Hematopoietic multipotent progenitor cell treated with erythropoietin and hydrocortisone succinate and interleukin-3 and kit ligand, for 4 days (in vitro differentiated cells): ENCODE results near the gene POGLUT2.

Experiments
- DNase-seq: peaks from one replicate; pipeline ENCODE4 v3.0.0-alpha.2; 2015

POGLUT2 gene

DNA sequence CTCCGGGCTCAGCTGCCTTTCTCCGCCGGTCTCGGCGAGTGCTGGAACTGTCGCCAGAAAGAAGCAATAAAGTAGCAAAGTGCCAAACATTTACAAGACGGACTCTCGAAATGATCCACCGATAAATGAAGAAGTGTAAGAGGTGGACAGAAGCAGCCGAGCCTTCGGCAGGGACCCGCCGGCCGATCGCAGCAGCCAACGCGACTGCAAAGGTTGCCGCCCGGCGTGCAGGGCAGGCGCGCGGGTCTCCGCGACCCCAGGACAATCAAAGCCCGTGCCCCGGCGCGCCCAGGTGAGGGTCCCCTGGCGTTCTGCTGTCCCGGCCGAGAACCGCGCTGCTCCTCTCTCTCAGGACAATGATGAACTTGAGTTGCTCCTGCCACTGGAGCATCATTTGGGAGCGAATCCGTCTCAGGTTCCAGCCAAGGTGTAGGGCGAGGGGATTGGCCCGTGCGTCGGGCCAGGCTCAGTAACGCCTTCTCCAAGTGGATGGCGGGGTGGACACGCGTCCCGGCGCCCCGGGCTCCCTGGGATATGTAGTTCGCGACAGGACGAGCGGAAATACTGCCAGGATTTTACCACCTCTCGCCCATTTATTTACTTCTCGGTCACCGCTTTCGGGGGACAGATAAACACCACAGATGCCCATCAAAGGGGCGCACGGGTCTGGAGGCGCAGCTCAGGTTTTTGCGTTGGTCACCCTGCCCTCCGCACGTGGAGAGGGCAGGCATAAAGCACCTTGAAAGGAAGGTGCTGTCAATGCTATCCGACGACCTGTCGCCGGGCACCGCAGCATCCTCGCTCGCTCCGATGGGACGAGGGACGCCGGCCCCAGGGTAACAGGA lies at the start of gene POGLUT2, which contains the start of gene BIVM:
Gene POGLUT2, minus strand, starts transcription at position 396 of the 845 bp plus-strand sequence. Its CDS starts 306 bp downstream, at position 90.
Gene BIVM, plus strand, starts transcription at position 539 of the 845 bp plus-strand sequence. CDS start 8,149 bp downstream, outside the sequence.
- DNase-seq = peak; percentile 97

DNA sequence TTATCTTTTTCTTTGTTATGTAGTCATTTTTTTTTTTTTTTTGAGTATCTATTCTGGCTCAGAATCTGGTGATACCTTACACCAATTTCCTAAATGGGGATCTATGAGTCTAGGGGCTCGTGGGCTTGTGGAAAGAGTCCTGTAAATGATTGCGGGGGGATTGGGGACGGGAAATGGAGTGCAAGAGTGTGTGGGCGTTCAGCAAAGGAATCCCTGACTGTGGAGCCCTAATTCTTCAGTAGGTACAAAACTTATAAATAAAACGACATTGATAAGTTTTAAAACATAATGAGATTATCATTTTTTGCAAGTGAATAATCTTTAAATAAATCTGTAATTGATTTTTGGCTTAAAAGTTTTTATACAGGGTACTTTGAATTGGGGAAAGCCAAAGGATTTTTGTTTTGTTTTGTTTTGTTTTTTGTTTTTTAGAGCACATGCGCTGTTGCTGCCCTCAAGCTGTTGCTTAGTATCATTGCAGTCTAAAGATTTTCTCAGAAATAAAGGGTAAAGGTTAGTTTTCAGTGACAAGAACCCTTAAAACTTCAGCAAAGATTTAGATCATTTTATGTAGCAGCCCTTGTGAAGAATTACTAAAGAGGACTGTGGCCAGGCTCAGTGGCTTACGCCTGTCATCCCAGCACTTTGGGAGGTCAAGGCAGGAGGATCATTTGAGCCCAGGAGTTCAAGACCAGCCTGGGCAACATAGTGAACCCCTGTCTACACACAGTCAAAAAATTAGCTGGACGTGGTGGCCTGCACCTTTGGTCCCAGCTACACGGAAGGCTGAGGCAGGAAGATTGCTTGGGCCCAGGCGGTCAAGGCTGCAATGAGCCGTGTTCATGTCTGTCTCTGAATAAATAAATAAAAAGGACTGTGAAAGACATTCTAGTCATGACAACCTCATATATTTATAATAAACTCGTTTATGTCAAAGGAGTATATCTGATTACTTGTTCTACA lies 48.8 kb upstream of the POGLUT2 start:
- peak; percentile 78 for DNase-seq

DNA sequence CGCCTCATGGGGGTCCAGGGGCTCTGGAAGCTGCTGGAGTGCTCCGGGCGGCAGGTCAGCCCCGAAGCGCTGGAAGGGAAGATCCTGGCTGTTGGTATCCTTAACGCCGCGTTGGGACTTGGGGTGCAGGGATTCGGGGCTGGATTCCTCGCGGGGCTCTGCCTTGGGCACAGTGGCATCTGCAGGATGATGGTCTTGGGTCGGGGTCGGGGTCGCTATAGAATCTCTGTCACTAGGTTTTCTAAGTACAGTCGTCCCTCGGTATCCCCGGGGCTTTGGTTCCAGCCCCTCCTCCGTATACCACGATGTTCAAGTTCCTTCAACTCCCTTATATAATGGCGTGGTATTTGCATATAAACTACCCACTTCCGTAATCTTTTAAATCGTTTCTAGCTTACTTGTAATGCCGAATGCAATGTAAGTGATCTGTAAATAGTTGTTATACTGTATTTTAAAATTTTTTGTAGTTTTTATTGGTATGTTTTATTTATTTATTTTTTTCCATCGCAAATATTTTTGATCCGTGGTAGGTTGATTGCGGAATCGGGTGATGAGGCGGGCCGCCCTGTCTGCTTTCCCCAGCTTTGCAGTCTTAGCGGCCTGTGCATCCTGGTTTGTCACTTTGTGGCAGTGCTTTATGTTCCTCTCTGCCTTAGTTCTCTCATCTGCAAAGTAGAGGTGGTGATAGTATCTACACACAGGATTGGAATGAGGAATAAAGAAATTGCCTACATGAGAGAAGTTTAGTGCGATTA lies 47.7 kb upstream of the POGLUT2 start:
- peak; percentile 82 for DNase-seq

DNA sequence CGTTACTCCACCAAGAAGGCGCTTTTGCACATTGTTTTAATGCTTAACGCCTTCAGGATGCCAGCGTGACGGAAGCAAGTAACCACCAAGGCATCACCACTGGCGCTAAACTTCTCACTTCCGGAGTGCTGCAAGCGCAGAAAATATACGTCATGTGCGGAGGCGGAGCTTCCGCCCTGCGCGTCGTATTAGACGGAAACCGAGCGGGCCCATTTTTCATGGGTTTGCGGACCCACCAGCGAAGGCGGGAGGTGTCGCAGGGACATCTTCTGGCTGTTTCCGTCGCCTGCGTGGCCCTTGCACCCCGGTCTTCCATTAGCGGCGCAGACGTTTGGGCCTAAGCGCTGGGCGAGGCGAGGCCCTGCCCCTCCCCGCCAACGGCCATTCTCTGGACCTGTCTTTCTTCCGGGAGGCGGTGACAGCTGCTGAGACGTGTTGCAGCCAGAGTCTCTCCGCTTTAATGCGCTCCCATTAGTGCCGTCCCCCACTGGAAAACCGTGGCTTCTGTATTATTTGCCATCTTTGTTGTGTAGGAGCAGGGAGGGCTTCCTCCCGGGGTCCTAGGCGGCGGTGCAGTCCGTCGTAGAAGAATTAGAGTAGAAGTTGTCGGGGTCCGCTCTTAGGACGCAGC lies 47.0 kb upstream of the POGLUT2 start, which contains the start of gene ERCC5:
Gene ERCC5, plus strand, starts transcription at position 403 of the 631 bp plus-strand sequence. CDS start 235 bp downstream, outside the sequence.
- peak; percentile 99 for DNase-seq

DNA sequence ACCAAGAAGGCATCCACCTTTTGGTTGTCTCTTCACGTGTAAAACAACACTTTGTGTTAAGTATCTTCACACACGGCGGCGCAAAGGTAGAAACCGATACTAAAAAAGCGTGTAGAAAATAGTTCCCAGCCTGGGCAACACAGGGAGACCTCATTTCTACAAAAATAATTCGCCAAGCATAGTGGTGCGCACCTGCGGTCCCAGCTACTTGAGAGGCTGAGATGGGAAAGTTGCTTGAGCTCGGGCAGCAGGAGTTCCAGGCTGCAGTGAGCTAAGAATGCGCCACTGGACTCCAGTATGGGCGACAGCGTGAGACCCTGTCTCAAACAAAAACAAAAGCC lies 46.5 kb upstream of the POGLUT2 start:
- no peak for DNase-seq

DNA sequence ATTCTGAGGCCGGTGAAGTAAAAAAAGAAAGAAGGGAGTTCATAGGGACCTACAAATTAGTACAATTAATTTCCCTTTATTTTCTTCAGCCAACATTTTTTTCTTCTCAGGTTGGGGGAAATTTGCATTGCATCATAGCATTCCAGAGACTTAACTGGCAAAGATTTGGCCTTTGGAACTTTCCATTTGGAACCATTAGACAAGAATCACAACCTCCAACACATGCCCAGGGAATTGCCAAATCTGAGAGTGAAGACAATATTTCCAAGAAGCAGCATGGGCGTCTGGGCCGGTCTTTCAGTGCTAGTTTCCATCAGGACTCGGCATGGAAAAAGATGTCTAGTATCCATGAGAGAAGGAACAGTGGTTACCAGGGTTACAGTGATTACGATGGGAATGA lies 40.7 kb upstream of the POGLUT2 start:
- no peak for DNase-seq

DNA sequence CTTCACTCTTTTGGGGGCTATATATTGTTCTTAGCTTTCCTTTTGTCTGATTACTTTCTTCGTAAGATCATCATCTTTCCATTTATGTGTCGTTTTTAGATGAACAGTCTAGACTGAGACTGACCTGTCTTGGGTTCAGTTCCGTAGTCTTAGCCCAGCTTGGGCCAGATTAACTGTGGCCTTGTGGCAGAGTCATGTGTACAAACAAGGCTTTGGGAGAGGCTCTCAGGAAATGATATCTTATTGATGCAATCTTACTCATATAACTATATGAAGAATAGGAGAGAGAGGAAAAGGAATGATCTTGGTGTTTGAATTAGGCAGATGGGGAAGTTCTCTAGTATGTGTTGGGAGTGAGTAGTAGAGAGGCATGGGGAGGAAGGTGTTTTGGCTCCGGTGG lies 40.2 kb upstream of the POGLUT2 start:
- DNase-seq = no peak

DNA sequence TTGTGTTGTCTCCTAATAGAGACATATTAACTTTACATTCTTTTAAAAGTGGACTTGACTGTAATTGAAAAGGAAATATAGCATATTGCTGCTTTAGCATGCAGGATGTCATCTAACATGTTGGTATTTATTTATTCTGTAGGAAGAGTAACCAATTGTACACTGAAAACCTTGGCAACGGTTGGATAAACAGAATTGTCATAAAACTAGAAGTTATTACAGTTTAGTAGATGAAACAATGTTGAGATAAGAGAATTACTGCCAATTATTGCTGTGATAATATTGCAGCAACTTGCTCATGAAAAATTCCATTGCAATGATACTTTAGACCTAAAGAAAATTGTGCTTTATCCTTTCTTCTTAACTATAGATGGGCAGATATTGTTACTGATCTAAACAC lies 39.5 kb upstream of the POGLUT2 start:
- DNase-seq = no peak

DNA sequence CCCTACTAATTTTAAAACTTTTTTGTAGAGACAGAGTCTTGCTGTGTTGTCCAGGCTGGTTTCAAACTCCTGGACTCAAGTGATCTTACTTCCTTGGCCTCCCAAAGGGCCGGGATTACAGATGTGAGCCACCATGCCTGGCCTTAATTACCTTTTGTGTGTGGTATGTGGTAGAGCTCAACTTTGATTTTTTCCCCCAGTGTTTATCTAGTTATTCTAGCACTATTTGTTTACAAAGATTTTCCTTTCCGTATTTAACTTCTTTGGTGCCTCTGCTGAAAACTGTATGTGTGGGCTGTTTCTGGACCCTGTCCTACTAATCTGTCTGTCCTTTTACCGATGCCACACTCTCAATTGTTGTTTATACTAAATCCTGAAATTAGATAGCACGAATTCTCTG lies 37.7 kb upstream of the POGLUT2 start:
- no peak for DNase-seq

DNA sequence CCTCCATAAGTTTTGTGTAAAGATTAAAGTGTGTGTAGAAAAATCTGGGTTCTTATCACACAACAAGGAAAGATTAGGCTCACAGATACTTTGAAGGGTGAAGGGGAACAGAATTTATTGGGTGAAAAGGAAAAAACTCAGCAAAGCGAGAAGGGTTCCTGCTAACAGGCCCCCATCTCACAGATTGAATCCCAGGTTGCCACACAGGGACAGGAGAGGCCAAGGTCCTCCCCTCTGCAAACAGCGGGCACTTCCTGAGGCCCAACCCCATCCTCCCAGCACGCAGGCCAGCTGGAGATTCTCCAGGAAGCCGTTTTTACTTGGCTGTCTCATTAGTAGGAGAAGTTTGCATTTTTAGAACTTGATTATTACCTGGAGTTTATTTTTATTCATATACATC lies 31.9 kb upstream of the POGLUT2 start:
- no peak for DNase-seq

DNA sequence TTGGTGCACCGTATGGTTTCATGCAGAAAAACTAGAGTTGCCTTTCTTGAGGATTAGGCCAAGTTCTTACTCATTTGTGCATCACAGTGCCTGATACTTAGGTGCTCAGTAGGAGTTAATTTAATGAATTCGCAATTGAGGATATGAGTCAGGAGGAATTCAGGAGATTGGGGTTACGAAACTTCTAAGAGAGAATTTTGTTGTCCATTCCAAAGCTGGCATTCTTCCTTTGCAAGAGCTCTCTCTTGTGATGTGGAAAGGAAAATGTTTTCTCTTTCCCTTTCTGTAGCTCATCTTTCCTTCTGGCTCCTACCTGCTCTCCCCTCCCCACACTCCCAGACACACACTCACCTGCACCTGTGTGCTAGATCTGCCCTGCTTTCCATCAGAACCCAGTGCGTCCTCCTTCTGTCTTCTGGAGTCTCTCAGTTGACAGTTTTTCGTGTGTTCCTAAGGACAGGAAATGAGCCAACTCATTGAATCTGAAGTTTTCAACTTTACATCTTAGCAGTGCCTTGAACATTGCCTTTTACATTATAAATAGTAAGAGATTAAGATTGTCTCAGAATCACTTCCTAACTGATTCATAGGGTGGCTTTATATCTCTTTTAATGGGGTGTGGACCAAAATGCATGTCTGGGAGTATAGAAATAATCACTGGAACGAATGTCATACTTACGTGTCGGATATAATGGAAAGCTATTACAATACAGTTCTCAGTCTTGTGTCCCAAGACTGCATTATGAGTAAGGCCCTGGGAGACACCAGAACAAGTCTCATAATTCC lies 27.3 kb upstream of the POGLUT2 start:
- no peak for DNase-seq

DNA sequence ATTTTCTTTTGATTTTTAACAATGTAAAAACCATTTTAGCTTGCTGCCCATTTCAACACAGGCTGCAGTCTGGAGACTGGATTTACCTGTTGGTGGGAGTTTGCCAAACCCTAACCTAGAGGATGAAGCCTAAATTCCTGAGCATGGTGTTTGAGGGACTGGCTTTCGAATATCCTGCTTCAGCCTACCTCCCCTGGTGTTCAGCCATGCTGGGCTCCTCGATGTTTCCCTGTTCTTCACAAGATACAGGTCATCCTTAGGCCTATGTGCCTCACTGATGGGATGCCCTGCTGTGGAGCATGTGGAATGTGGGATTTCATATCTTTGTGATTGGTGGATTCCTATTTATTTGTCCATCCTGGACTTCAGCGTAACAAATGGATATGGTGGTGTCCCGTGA lies 26.6 kb upstream of the POGLUT2 start:
- DNase-seq = no peak

DNA sequence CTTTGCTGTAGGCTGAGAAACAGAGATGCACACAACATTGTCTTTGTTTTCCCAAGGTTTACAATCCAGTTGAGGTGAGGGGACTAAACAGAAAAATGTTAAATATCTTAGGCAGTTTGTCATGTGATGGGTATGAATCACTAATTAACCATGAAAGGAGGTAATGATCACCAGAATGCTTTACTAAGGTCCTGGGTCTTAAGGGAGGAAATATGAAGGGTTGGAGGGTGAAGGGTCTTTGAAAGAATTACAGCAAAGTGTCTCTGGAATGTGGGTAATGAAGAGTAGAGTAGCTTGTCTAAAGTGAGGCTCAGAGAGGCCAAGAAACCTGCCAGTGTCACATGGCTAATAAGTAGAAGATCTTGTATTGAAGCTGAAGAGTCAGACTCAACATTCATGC lies 19.1 kb upstream of the POGLUT2 start:
- DNase-seq = no peak

DNA sequence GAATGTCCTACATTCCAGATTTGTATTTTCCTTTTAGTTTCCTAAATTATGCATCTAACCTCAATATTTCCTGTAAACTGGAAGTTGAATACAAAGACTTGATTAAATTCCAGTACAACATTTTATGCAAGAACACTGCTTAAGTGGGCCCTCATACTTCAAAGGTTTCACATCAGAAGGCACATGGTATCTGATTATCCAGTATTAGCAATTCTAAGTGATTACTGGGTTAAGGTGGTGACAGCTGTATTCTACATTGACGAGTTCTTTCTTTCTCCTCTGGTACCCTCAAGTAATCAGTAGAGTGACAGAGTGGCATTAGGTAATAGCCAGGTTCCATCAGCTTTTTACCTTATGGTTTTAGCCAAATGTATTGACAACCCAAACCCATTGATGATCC lies 18.5 kb upstream of the POGLUT2 start:
- no peak for DNase-seq

DNA sequence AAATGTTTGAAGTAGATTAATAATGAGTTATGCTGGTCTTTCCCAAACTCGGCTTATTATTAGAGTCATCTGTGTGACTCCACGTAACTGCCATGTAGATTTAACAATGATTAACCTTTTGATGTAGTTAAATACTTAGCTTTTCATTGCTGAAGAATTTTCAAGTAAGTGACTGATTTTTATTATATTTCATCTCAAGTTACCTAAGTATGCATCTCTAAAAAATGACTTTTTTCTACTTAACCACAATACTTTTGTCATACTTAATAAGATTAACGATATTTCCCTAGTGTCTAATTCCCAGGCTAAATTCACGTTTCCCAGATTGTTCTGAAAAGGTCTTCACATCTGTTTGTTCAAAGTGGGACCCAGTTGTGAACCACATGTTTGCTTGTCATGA lies 17.9 kb upstream of the POGLUT2 start:
- DNase-seq = no peak

DNA sequence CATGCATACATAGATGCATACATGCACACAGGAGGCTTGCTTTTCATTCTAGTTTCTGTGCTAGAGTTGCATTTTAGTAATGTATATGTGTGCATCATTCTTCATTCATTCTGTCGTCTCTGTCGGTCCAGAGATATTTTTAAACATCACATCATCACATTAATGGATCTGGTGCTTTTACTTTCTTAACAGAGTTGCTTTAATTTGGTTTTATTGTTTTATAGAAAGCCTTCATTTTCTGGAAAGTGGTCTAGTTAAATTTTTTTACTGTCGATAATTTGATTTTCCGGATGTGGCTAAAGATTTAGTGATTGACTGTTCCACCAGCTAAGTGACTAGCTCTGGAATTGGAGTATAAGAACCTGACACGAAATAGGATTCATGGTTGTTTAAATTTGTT lies 17.0 kb upstream of the POGLUT2 start:
- DNase-seq = no peak

DNA sequence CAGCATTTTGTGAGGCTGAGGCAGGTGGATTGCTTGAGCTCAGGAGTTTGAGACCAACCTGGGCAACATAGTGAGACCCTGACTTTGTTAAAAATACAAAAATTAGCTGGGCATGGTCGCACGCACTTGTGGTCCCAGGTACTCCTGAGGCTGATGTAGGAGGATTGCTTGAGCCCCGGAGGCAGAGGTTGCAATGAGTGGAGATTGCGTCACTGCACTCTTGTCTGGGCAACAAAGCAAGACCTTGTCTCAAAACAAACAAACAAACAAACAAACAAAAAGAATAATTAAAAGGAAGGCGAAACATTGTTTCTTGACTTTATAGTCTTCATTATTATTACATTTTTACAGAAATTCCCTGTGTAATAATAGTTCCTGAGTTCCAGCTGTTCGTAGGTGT lies 16.0 kb upstream of the POGLUT2 start:
- no peak for DNase-seq

DNA sequence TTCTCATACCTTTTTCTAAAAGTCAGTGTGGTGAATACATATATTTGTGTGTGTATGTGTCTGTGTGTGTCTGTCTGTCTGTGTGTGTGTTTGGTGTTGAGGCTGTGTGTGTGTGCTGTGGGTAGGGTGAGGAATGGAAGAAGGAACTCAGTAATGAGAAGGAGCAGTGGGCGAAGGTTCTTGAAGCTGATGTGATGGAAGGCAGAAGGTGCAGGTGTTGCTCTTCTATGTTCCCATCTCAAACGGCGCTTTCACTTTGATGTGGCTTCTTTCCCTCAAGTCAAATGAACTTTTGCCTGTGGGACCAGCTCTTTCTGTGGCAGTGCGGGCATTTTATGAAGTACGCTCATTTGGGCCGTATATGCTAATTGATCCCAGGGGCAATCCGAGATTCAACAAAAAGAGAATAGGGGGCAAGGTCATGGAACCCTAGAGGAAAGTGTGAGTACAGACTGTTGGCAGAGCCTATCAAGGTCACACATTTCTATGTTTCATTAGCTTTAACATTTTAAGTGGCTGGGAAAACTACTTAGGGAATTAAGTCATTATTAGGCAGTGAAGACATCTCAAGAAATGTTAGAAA lies 15.3 kb upstream of the POGLUT2 start:
- DNase-seq = no peak

DNA sequence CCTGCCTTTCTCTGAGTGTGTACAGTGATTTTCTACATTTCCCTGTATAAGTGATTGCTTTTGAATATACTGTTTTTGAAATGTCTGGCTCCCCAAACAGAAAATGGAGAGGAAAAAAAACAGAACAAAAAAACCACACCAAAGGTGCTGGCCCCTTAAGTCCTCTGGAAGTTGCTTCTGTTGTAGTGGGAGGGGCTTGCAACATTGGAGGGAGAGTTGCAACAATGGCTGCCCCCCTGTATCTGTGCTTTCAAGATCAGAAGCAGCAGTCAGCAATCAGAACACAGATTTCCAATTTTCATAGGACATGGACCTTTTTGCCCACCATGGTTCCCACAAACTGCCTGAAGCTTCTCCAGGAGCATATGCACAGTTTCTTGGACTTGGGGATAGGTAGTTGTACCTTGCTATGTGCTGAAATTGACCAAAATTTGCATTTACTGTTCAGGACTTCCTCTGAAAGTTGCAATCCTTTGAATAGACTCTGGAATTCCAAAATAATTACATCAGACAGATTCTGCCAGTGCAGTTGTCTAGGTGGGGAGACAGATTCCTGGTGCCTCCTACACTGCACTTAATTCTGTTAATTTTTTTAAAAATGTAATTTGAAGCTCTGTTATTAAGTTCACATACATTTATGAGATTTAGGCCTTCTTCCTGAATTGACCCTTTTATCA lies 14.0 kb upstream of the POGLUT2 start:
- peak; percentile 54 for DNase-seq

DNA sequence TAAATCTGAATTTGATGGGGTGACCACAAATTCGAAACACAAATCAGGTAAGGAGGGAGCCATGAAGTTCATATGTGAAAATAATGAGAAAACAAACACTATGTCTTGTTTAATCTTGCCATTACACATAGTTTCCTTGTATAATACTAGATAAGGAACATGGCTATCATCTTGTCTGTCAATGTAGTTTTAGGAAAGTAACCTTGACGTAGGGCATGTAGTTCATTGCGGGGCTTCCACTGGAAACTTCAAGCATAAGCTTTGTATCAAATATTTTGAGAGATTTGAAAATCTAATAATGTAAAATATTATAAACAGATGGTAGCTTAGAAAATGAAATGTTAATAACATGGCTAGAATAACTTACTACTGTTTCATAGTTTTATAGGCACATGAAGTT lies 8.9 kb upstream of the POGLUT2 start:
- no peak for DNase-seq

DNA sequence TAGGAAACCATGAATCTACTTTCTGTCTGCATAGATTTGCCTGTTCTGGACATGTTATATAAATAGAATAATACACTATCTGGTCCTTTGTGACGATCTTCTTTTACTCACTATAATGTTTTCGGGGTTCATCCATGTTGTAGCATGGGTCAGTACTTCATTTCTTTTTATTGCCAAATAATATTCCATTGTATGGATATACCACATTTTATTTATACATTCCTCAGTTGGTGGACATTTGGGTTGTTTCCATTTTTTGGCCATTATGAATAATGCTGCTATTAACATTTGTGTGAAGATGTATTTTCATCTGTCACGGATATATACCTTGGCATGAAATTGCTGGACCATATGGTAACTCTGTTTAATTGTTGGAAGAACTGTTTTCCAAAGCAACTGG lies 6.9 kb upstream of the POGLUT2 start:
- DNase-seq = no peak
